GM12878 (cell line): ENCODE results near the gene C4orf33. TPM values are rescaled to one million over a fixed set of nuclear protein-coding genes. Genes with fewer than 3 reads are reported as not detected.
"Not testable (repeated sequence)": the region's sequence is repeated elsewhere in the genome, so short reads cannot be mapped to it uniquely, and the experiment has no call there.

ENCODE experiments used
- ATAC-seq: fragments of 200-7000 bp; cut with Tn5 transposase; 3 replicates; pipeline ENCODE4 v1.9.1; 2020; ENCODE audit warnings: mild to moderate bottlenecking, moderate library complexity
- BruUV-seq: library from RNA; stranded (reverse); fragments of 400-500 nt; replicated peaks from 2 replicates; lab custom pipeline; 2021; lab: Mats Ljungman, UMichigan
- CTCF ChIA-PET: fragments of 300-600 bp; sonication (Branson Sonifier 250); formaldehyde crosslinking; extraction: SDS; loops from one replicate; lab custom pipeline; 2021; ENCODE audit warnings: inconsistent platforms; lab: Yijun Ruan, JAX
- POLR2A ChIA-PET: fragments of 350-600 bp; formaldehyde crosslinking; extraction: SDS; loops from one replicate; lab custom pipeline; 2021; ENCODE audit warnings: inconsistent platforms; lab: Charles Lee
- RAD21 ChIA-PET: fragments of 300-600 bp; sonication (Branson Sonifier 250); formaldehyde crosslinking; loops from one replicate; lab custom pipeline; 2023; ENCODE audit warnings: antibody characterized with exemption; ENCODE audit not compliant: unreplicated experiment; lab: Charles Lee
- SMC1A ChIA-PET: fragments of 300-600 bp; sonication (Branson Sonifier 250); formaldehyde crosslinking; loops from one replicate; lab custom pipeline; 2023; ENCODE audit not compliant: unreplicated experiment, uncharacterized antibody; lab: Charles Lee
- DNase-seq: peaks from one replicate; pipeline ENCODE4 v3.0.0-alpha.2; 2011; ENCODE audit warnings: low read depth, low spot score
- FAIRE-seq: peaks from 3 replicates; lab custom pipeline; 2011; peaks lifted over from hg19 to GRCh38; lab: Jason Lieb, UNC
- H2AFZ ChIP-seq: 2 replicates; pipeline ENCODE4 v1.6.0; 2011; ENCODE audit warnings: low read depth, low read length, control low read depth; ENCODE audit not compliant: control insufficient read depth
- H3K27ac ChIP-seq: 2 replicates; pipeline ENCODE4 v1.5.1; 2011; ENCODE audit warnings: control low read depth; ENCODE audit not compliant: control insufficient read depth, insufficient read depth
- H3K27me3 ChIP-seq, 2 experiments: replicated peaks in 1 of 2; 2 replicates each; pipeline versions ENCODE4 v1.6.0 to v1.6.1; 2011; ENCODE audit warnings: low read length in 1 of 2; ENCODE audit not compliant: control insufficient read depth in 2 of 2, insufficient read depth in 2 of 2
- H3K36me3 ChIP-seq, 2 experiments: 2 replicates each; pipeline ENCODE4 v1.5.1; 2011; ENCODE audit warnings: low read length in 1 of 2; ENCODE audit not compliant: control insufficient read depth in 2 of 2, insufficient read depth in 2 of 2
- H3K4me1 ChIP-seq: 2 replicates; pipeline ENCODE4 v1.6.1; 2011; ENCODE audit warnings: mild to moderate bottlenecking, low read length, moderate library complexity, mixed read lengths; ENCODE audit not compliant: control insufficient read depth, insufficient read depth
- H3K4me2 ChIP-seq: 2 replicates; pipeline ENCODE4 v1.6.0; 2011; ENCODE audit warnings: control low read depth; ENCODE audit not compliant: control insufficient read depth, insufficient read depth
- H3K4me3 ChIP-seq: fragments of 200-600 bp; sonication (generic); 2 replicates; pipeline ENCODE4 v1.5.1; 2016
- H3K79me2 ChIP-seq: 2 replicates; pipeline ENCODE4 v1.6.0; 2011; ENCODE audit warnings: low read length; ENCODE audit not compliant: control insufficient read depth, insufficient read depth
- H3K9ac ChIP-seq: 2 replicates; pipeline ENCODE4 v1.8.0; 2011; ENCODE audit warnings: low read length, control low read depth, mixed read lengths; ENCODE audit not compliant: control insufficient read depth, insufficient read depth
- H3K9me3 ChIP-seq: replicated peaks from 3 replicates; pipeline ENCODE4 v1.5.1; 2011; ENCODE audit warnings: mild to moderate bottlenecking, low read length; ENCODE audit not compliant: control insufficient read depth, insufficient read depth
- H4K20me1 ChIP-seq: 2 replicates; pipeline ENCODE4 v1.6.0; 2011; ENCODE audit not compliant: control insufficient read depth, insufficient read depth
- ELK1 ChIP-seq: IDR thresholded peaks from 2 replicates; pipeline ENCODE4 v1.6.1; 2012; ENCODE audit warnings: low read depth, low read length, improper control_type of control experiment
- EP300 ChIP-seq, 2 experiments: fragments of 150-350 bp in 1 of 2; IDR thresholded peaks; 2 replicates each; pipeline ENCODE4 v1.6.1; 2011 to 2012; ENCODE audit warnings: low read depth in 2 of 2, low read length in 2 of 2, borderline replicate concordance in 1 of 2, improper control_type of control experiment in 1 of 2, inconsistent platforms in 1 of 2; ENCODE audit not compliant: control insufficient read depth in 1 of 2
- NBN ChIP-seq: fragments of 450-650 bp; IDR thresholded peaks from 2 replicates; pipeline ENCODE4 v1.6.1; 2016
- SPI1 ChIP-seq: IDR thresholded peaks from 2 replicates; pipeline ENCODE4 v1.6.1; 2011; ENCODE audit warnings: low read depth, mild to moderate bottlenecking, low read length, moderate library complexity, borderline replicate concordance; ENCODE audit not compliant: insufficient read depth
- USF2 ChIP-seq: IDR thresholded peaks from 2 replicates; pipeline ENCODE4 v1.6.1; 2011; ENCODE audit warnings: low read depth, low read length, improper control_type of control experiment, borderline replicate concordance
- WGBS: methylation state at CpG from one replicate; pipeline ENCODE4 v1.1.6; 2016; ENCODE audit warnings: low lambda C conversion rate; ENCODE audit not compliant: insufficient replicate concordance, insufficient coverage; ENCODE audit errors: missing lambda C conversion rate; 5-methylcytosine and 5-hydroxymethylcytosine counted together
- in situ Hi-C: fragments of 300-500 bp; cut with MboI; formaldehyde crosslinking; loops from 9 replicates; pipeline ENCODE4 v1.14.3; 2018; ENCODE audit warnings: mixed read lengths
- intact Hi-C: fragments of 100-400 bp; cut with micrococcal nuclease; formaldehyde crosslinking; loops from one replicate; pipeline ENCODE4 v1.14.2; 2022; ENCODE audit not compliant: unreplicated experiment
- polyA plus RNA-seq, 11 experiments: library from polyadenylated mRNA; depleted of rRNA in 4 of 11; unstranded in 6 of 11; stranded (reverse) in 5 of 11; fragments of >200 nt; fragmentation: Nextera tagmentation in 4 of 11; fragmentation: Illumina TruSeq in 1 of 11; extraction: Ambion mirVana in 4 of 11; extraction: Trizol in 1 of 11; gene quantifications; 1 replicate in 1 of 11; 2 replicates in 10 of 11; pipeline versions ENCODE4 v1.2.1 to v1.2.3, GENCODE V29; 2011 to 2016; ENCODE audit warnings: inconsistent platforms in 2 of 11, missing spikeins in 2 of 11, low read depth in 1 of 11
- total RNA-seq, 4 experiments: library from RNA; depleted of rRNA in 3 of 4; stranded (reverse); fragments of >200 nt in 3 of 4; fragmentation: Illumina TruSeq in 1 of 4; extraction: Trizol in 1 of 4; gene quantifications; 2 replicates each; pipeline versions ENCODE4 v1.2.1 to v1.2.3, GENCODE V29; 2013 to 2021
- TF ChIP-seq, protein P1 (sequence below): IDR thresholded peaks from 2 replicates; pipeline ENCODE4 v1.6.1; 2011; ENCODE audit warnings: borderline replicate concordance, low read depth, mild to moderate bottlenecking, moderate library complexity, mixed read lengths, low read length; ENCODE audit not compliant: insufficient read depth; ENCODE audit errors: extremely low read length
- TF ChIP-seq, protein P2 (sequence below): fragments of 450-650 bp; IDR thresholded peaks from 2 replicates; pipeline ENCODE4 v1.6.1; 2017; ENCODE audit warnings: antibody characterized with exemption, mild to moderate bottlenecking, moderate library complexity

The C4orf33 gene
- total and polyA plus RNA-seq, 10 of the 15 experiments (the other 5 are each of a cell fraction or from before 2014, with no cell fraction given): 10.2 to 29.8 (median 20.3) TPM

- POLR2A ChIA-PET, CTCF ChIA-PET, FAIRE-seq, H3K36me3 ChIP-seq, H3K4me2 ChIP-seq, H3K79me2 ChIP-seq, H3K27me3 ChIP-seq, DNase-seq, in situ Hi-C loops, RAD21 ChIA-PET, H3K9me3 ChIP-seq, H3K4me3 ChIP-seq, intact Hi-C loops, H4K20me1 ChIP-seq, H3K4me1 ChIP-seq, ATAC-seq, H2AFZ ChIP-seq, BruUV-seq, H3K27ac ChIP-seq, H3K9ac ChIP-seq: not testable (repeated sequence)
- peak; percentile 81 for TF ChIP-seq SPI1
- SMC1A ChIA-PET: interaction anchor here (0.7 to 0.9 kb wide), 2 partner anchors 24 to 1490 kb away, joined by 3 to 4 read pairs; partner anchors contain the start of gene SCLT1
- 56% methylated on average over 2 of the region's 2 CpGs for WGBS
Measured at GRCh38 chr4:129069537-129069936, 26.4 kb upstream of the C4orf33 start.

- RAD21 ChIA-PET: no interaction called here
- SMC1A ChIA-PET: interaction anchor here (1.3 to 2.7 kb wide), 4 partner anchors 10 to 42 kb away, joined by 3 to 14 read pairs (median 8); partner anchors contain the start of genes C4orf33 and SCLT1
- POLR2A ChIA-PET: no interaction called here
- Histone ChIP-seq H3K36me3 (peaks cover 16 to 27% of the 10 kb centered on the region in 2 experiments), H3K27me3 (no peaks in the 10 kb centered on the region), H3K79me2 (no peaks in the 10 kb centered on the region; the same call in 1 of the 2 replicates), H3K4me1 (no peaks in the 10 kb centered on the region), H3K27ac (no peak overlapping the region), H2AFZ (no peak overlapping the region), H3K9ac (no peak overlapping the region), H3K9me3 (peaks cover 33% of the 10 kb centered on the region), H4K20me1 (no peaks in the 10 kb centered on the region), H3K4me2 (no peak overlapping the region), H3K4me3 (no peak overlapping the region)
- in situ Hi-C loops (no loop called here), intact Hi-C loops (no loop called here)
- FAIRE-seq: no peak
- no peak for ATAC-seq
- no peak for TF ChIP-seq ELK1
- TF ChIP-seq, protein P1, sequence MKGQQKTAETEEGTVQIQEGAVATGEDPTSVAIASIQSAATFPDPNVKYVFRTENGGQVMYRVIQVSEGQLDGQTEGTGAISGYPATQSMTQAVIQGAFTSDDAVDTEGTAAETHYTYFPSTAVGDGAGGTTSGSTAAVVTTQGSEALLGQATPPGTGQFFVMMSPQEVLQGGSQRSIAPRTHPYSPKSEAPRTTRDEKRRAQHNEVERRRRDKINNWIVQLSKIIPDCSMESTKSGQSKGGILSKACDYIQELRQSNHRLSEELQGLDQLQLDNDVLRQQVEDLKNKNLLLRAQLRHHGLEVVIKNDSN: no peak
- TF ChIP-seq, protein P2, sequence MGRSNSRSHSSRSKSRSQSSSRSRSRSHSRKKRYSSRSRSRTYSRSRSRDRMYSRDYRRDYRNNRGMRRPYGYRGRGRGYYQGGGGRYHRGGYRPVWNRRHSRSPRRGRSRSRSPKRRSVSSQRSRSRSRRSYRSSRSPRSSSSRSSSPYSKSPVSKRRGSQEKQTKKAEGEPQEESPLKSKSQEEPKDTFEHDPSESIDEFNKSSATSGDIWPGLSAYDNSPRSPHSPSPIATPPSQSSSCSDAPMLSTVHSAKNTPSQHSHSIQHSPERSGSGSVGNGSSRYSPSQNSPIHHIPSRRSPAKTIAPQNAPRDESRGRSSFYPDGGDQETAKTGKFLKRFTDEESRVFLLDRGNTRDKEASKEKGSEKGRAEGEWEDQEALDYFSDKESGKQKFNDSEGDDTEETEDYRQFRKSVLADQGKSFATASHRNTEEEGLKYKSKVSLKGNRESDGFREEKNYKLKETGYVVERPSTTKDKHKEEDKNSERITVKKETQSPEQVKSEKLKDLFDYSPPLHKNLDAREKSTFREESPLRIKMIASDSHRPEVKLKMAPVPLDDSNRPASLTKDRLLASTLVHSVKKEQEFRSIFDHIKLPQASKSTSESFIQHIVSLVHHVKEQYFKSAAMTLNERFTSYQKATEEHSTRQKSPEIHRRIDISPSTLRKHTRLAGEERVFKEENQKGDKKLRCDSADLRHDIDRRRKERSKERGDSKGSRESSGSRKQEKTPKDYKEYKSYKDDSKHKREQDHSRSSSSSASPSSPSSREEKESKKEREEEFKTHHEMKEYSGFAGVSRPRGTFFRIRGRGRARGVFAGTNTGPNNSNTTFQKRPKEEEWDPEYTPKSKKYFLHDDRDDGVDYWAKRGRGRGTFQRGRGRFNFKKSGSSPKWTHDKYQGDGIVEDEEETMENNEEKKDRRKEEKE: no peak
- TF ChIP-seq NBN: no peak
- TF ChIP-seq EP300 (IDR thresholded peaks at IDR 0.05; ENCODE audit: borderline replicate concordance in 1 of 2, control insufficient read depth in 1 of 2, low read depth in 2 of 2, low read length in 2 of 2): no peak
- TF ChIP-seq USF2: no peak
- CTCF ChIA-PET: interaction anchor here (0.7 to 1.2 kb wide), 4 partner anchors 34 to 791 kb away, joined by 3 to 4 read pairs (median 4); no protein-coding TSS in a partner anchor
- no TSS peak for BruUV-seq
- no peak for DNase-seq
Measured at GRCh38 chr4:129077326-129077725, 18.6 kb upstream of the C4orf33 start.
